ENCODE results near the gene CRYZL1.

CRYZL1 gene

GRCh38 chr21:33668180-33668579 is 26.6 kb upstream of the CRYZL1 start:
- no peaks in the 10 kb centered on the region for H3K27me3 ChIP-seq (replicated peaks; ENCODE audit: control insufficient read depth, insufficient read depth, low read length)
- no peak overlapping the region for H3K4me3 ChIP-seq (replicated peaks; ENCODE audit: low read depth, low read length)
- DNase-seq (ENCODE audit: extremely low read depth, insufficient read length), result no peak
- TF ChIP-seq, protein P1, sequence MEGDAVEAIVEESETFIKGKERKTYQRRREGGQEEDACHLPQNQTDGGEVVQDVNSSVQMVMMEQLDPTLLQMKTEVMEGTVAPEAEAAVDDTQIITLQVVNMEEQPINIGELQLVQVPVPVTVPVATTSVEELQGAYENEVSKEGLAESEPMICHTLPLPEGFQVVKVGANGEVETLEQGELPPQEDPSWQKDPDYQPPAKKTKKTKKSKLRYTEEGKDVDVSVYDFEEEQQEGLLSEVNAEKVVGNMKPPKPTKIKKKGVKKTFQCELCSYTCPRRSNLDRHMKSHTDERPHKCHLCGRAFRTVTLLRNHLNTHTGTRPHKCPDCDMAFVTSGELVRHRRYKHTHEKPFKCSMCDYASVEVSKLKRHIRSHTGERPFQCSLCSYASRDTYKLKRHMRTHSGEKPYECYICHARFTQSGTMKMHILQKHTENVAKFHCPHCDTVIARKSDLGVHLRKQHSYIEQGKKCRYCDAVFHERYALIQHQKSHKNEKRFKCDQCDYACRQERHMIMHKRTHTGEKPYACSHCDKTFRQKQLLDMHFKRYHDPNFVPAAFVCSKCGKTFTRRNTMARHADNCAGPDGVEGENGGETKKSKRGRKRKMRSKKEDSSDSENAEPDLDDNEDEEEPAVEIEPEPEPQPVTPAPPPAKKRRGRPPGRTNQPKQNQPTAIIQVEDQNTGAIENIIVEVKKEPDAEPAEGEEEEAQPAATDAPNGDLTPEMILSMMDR (IDR thresholded peaks at IDR 0.05; ENCODE audit: insufficient read depth, low read length, poor library complexity, severe bottlenecking), result no peak
- H3K36me3 ChIP-seq (ENCODE audit: control insufficient read depth, insufficient read depth, low read length), result no peaks in the 10 kb centered on the region

DNA sequence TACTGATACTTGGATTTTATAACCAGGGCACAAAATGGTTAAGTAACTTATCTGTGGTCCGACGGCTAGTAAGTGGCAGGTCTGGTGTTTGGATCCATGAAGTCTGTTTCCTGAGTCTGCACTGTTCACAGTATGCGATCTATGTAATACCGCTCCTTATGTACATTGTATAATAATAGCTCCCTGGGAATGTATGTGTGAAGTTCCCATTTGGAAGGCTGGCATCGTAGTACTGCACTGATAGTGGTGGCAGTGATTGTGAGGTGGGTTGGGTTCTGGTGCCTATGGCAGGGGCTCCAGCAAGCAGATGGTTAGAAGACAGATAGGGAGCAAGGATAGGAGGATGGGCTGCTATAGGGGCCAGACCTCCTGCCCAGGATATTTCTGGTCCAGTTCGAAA is 26.1 kb upstream of the CRYZL1 start:
- Histone ChIP-seq H3K27me3 (replicated peaks; ENCODE audit: control insufficient read depth, insufficient read depth, low read length) (no peaks in the 10 kb centered on the region), H3K36me3 (ENCODE audit: control insufficient read depth, insufficient read depth, low read length) (no peaks in the 10 kb centered on the region), H3K4me3 (replicated peaks; ENCODE audit: low read depth, low read length) (no peak overlapping the region)
- TF ChIP-seq, protein P1 (IDR thresholded peaks at IDR 0.05; ENCODE audit: insufficient read depth, low read length, poor library complexity, severe bottlenecking), result no peak
- no peak for DNase-seq (ENCODE audit: extremely low read depth, insufficient read length)

GRCh38 chr21:33666153-33666552 is 24.6 kb upstream of the CRYZL1 start:
- no peaks in the 10 kb centered on the region for H3K36me3 ChIP-seq (ENCODE audit: control insufficient read depth, insufficient read depth, low read length)
- no peaks in the 10 kb centered on the region for H3K27me3 ChIP-seq (replicated peaks; ENCODE audit: control insufficient read depth, insufficient read depth, low read length)
- TF ChIP-seq, protein P1 (IDR thresholded peaks at IDR 0.05; ENCODE audit: insufficient read depth, low read length, poor library complexity, severe bottlenecking), result no peak
- DNase-seq (ENCODE audit: extremely low read depth, insufficient read length), result no peak
- H3K4me3 ChIP-seq (replicated peaks; ENCODE audit: low read depth, low read length), result no peak overlapping the region

DNA sequence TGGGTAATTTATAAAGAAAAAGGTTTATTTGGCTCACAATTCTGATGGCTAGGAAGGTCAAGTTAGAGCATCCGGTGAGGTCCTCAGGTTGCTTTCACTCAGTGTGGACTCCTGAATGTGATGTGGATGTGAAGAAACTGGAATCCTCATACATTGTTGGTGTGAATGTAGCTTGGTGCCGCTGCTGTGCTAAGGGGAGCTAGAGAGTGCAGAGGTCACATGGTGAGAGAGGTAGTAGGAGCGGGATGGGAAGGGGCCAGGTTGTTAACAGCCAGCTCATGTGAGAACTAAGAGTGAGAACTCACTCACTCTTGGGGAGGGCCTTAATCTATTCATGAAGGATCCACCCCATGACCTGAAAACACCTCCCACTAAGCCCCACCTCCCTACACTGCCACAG is 22.6 kb upstream of the CRYZL1 start:
- DNase-seq (ENCODE audit: extremely low read depth, insufficient read length), result no peak
- no peaks in the 10 kb centered on the region for H3K36me3 ChIP-seq (ENCODE audit: control insufficient read depth, insufficient read depth, low read length)
- no peak overlapping the region for H3K4me3 ChIP-seq (replicated peaks; ENCODE audit: low read depth, low read length)
- TF ChIP-seq, protein P1 (IDR thresholded peaks at IDR 0.05; ENCODE audit: insufficient read depth, low read length, poor library complexity, severe bottlenecking), result no peak
- H3K27me3 ChIP-seq (replicated peaks; ENCODE audit: control insufficient read depth, insufficient read depth, low read length), result no peaks in the 10 kb centered on the region

DNA sequence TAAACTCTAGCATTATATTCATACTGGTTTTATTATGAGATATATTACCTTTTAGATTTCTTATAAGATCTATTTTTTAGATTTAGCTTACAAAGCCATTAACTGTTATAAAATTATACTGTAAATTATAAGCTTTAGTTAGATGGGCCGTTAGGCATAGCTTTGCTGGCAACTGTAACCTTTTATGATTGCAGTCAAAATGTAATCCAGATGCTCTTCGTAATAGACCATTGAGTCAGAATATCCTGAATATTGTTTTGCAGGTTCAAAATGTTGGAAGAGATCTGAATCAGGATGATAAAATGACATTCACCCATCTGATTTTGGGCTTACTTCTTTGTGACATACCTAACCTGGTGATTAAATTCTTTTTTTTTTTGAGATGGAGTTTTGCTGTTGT is 21.7 kb upstream of the CRYZL1 start:
- TF ChIP-seq, protein P1 (IDR thresholded peaks at IDR 0.05; ENCODE audit: insufficient read depth, low read length, poor library complexity, severe bottlenecking), result no peak
- DNase-seq (ENCODE audit: extremely low read depth, insufficient read length), result no peak
- no peaks in the 10 kb centered on the region for H3K36me3 ChIP-seq (ENCODE audit: control insufficient read depth, insufficient read depth, low read length)
- no peak overlapping the region for H3K4me3 ChIP-seq (replicated peaks; ENCODE audit: low read depth, low read length)
- no peaks in the 10 kb centered on the region for H3K27me3 ChIP-seq (replicated peaks; ENCODE audit: control insufficient read depth, insufficient read depth, low read length)

DNA sequence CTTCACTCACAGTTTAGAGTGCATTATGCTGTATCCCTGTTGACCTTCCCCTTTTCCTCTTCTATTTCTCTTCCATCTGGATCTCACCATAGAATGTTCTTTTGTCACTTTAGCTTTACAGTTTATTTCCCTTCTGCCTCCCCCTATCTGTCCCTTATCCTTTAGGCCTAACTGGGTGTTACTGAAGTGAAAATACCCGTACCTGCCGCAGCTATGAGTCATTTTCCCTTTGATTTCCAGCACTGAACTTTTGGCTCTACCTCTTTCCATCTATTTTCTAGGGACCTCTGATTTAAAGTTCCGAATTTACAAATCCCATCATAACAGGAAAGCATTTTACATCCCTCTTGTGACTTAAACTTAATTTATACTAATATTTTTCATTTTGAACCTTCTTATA is 20.5 kb upstream of the CRYZL1 start:
- no peak overlapping the region for H3K4me3 ChIP-seq (replicated peaks; ENCODE audit: low read depth, low read length)
- DNase-seq (ENCODE audit: extremely low read depth, insufficient read length), result no peak
- no peaks in the 10 kb centered on the region for H3K27me3 ChIP-seq (replicated peaks; ENCODE audit: control insufficient read depth, insufficient read depth, low read length)
- TF ChIP-seq, protein P1 (IDR thresholded peaks at IDR 0.05; ENCODE audit: insufficient read depth, low read length, poor library complexity, severe bottlenecking), result no peak
- H3K36me3 ChIP-seq (ENCODE audit: control insufficient read depth, insufficient read depth, low read length), result no peaks in the 10 kb centered on the region

Data from GM06990 (cell line).